DND-41 (cell line): Measurements from ENCODE around the gene CDKL4.

Experiments
- ATAC-seq: fragments of 200-7000 bp; cut with Tn5 transposase; 3 replicates; pipeline ENCODE4 v1.9.1; 2021; ENCODE audit warnings: low read depth; ENCODE audit not compliant: insufficient read depth
- DNase-seq: peaks from one replicate; pipeline ENCODE4 v3.0.0-alpha.2; 2020
- H2AFZ ChIP-seq: 2 replicates; pipeline ENCODE4 v1.6.0; 2012; ENCODE audit warnings: low read depth, low read length
- H3K27ac ChIP-seq: 2 replicates; pipeline ENCODE4 v1.5.1; 2012; ENCODE audit warnings: low read length, inconsistent platforms
- H3K27me3 ChIP-seq: fragments of 200-600 bp; sonication (generic); 2 replicates; pipeline ENCODE4 v1.6.0; 2012; ENCODE audit warnings: low read length, mild to moderate bottlenecking, inconsistent platforms; ENCODE audit not compliant: insufficient read depth, poor library complexity
- H3K36me3 ChIP-seq: 2 replicates; pipeline ENCODE4 v1.5.1; 2012; ENCODE audit warnings: low read length, inconsistent platforms; ENCODE audit not compliant: insufficient read depth
- H3K4me1 ChIP-seq: 2 replicates; pipeline ENCODE4 v1.5.1; 2012; ENCODE audit warnings: mild to moderate bottlenecking, low read length; ENCODE audit not compliant: insufficient read depth
- H3K4me2 ChIP-seq: 2 replicates; pipeline ENCODE4 v1.6.0; 2012; ENCODE audit warnings: mild to moderate bottlenecking, moderate library complexity, low read length, inconsistent platforms; ENCODE audit not compliant: insufficient read depth
- H3K4me3 ChIP-seq, 2 experiments: fragments of 200-600 bp in 1 of 2; shearing (Covaris generic) in 1 of 2; 2 replicates each; pipeline ENCODE4 v1.5.1; 2012 to 2016; ENCODE audit warnings: inconsistent platforms in 2 of 2, low read length in 2 of 2, mild to moderate bottlenecking in 2 of 2, low read depth in 1 of 2, moderate library complexity in 1 of 2
- H3K79me2 ChIP-seq: 2 replicates; pipeline ENCODE4 v1.6.0; 2012; ENCODE audit warnings: low read length, inconsistent platforms; ENCODE audit not compliant: insufficient read depth
- H3K9ac ChIP-seq: 2 replicates; pipeline ENCODE4 v1.6.0; 2012; ENCODE audit warnings: low read depth, mild to moderate bottlenecking, inconsistent platforms, low read length, moderate library complexity
- H3K9me3 ChIP-seq: 2 replicates; pipeline ENCODE4 v1.5.1; 2012; ENCODE audit warnings: low read length, moderate library complexity, mild to moderate bottlenecking, inconsistent platforms; ENCODE audit not compliant: insufficient read depth, severe bottlenecking
- H4K20me1 ChIP-seq: 2 replicates; pipeline ENCODE4 v1.6.0; 2012; ENCODE audit warnings: low read length; ENCODE audit not compliant: insufficient read depth
- EZH2 ChIP-seq: IDR thresholded peaks from 3 replicates; pipeline ENCODE4 v1.6.1; 2012; ENCODE audit warnings: borderline replicate concordance, low read depth, mild to moderate bottlenecking, moderate library complexity, low read length, inconsistent platforms; ENCODE audit not compliant: severe bottlenecking
- TF ChIP-seq, protein P1 (sequence below): IDR thresholded peaks from 2 replicates; pipeline ENCODE4 v1.5.1; 2012; ENCODE audit warnings: borderline replicate concordance, low read length, moderate library complexity, mild to moderate bottlenecking; ENCODE audit not compliant: poor library complexity, severe bottlenecking; ENCODE audit errors: extremely low read depth

The CDKL4 gene

GRCh38 chr2:39213015-39213414 is 30.8 kb downstream of the CDKL4 start:
- Histone ChIP-seq H3K9ac (no peak overlapping the region), H3K79me2 (no peaks in the 10 kb centered on the region), H3K27ac (no peak overlapping the region), H2AFZ (no peak overlapping the region), H3K4me1 (peaks cover 32% of the 10 kb centered on the region), H3K36me3 (no peaks in the 10 kb centered on the region), H3K4me2 (no peak overlapping the region), H3K27me3 (peaks cover 3% of the 10 kb centered on the region), H4K20me1 (no peaks in the 10 kb centered on the region), H3K4me3 (no peak overlapping the region), H3K9me3 (no peaks in the 10 kb centered on the region)
- DNase-seq: no peak
- no peak for TF ChIP-seq EZH2
- TF ChIP-seq, protein P1, sequence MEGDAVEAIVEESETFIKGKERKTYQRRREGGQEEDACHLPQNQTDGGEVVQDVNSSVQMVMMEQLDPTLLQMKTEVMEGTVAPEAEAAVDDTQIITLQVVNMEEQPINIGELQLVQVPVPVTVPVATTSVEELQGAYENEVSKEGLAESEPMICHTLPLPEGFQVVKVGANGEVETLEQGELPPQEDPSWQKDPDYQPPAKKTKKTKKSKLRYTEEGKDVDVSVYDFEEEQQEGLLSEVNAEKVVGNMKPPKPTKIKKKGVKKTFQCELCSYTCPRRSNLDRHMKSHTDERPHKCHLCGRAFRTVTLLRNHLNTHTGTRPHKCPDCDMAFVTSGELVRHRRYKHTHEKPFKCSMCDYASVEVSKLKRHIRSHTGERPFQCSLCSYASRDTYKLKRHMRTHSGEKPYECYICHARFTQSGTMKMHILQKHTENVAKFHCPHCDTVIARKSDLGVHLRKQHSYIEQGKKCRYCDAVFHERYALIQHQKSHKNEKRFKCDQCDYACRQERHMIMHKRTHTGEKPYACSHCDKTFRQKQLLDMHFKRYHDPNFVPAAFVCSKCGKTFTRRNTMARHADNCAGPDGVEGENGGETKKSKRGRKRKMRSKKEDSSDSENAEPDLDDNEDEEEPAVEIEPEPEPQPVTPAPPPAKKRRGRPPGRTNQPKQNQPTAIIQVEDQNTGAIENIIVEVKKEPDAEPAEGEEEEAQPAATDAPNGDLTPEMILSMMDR: no peak
- no peak for ATAC-seq

- Histone ChIP-seq H3K4me3 (no peak overlapping the region), H3K79me2 (no peaks in the 10 kb centered on the region), H3K4me2 (no peak overlapping the region), H3K9me3 (no peaks in the 10 kb centered on the region), H3K27me3 (peaks cover 3% of the 10 kb centered on the region), H3K36me3 (no peaks in the 10 kb centered on the region), H3K27ac (no peak overlapping the region), H2AFZ (no peak overlapping the region), H3K9ac (no peak overlapping the region), H3K4me1 (peaks cover 10% of the 10 kb centered on the region), H4K20me1 (no peaks in the 10 kb centered on the region)
- TF ChIP-seq, protein P1: no peak
- TF ChIP-seq EZH2: no peak
- ATAC-seq (no peak), DNase-seq (no peak)
Observed at GRCh38 chr2:39210846-39211245, 32.9 kb downstream of the CDKL4 start.

DNA sequence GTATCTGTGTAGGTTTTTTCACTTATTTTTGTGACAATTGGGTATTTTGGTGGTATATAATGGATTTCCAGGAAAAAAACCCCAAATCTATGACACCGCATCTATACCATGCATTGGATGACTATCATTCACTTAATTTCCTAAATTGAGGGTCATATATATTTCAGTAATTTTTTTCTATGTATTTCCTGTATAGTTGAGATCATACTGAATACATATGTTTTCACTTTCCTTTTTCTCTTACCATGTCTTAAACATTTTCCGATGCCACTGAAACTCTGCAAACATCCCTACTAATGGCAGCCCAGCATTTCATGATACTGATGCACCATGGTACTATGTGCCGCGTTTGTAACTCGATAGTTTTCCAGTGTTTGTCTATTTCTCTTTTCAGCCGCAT is 40.4 kb downstream of the CDKL4 start:
- Histone ChIP-seq H3K4me2 (no peak overlapping the region), H3K9ac (no peak overlapping the region), H3K27me3 (no peaks in the 10 kb centered on the region), H3K36me3 (no peaks in the 10 kb centered on the region), H3K27ac (no peak overlapping the region), H2AFZ (no peak overlapping the region), H3K4me3 (no peak overlapping the region), H4K20me1 (no peaks in the 10 kb centered on the region), H3K4me1 (no peaks in the 10 kb centered on the region), H3K9me3 (no peaks in the 10 kb centered on the region), H3K79me2 (no peaks in the 10 kb centered on the region)
- no peak for DNase-seq
- TF ChIP-seq EZH2: no peak
- TF ChIP-seq, protein P1: no peak
- ATAC-seq: no peak
